Measurements from ENCODE around the gene AGBL4. TPM values are rescaled to one million over a fixed set of nuclear protein-coding genes. Genes with fewer than 3 reads are reported as not detected.

AGBL4 gene
- polyA plus RNA-seq, 1 donor (not counting 4 experiments of a cell fraction or from before 2014, with no cell fraction given) = not detected

DNA sequence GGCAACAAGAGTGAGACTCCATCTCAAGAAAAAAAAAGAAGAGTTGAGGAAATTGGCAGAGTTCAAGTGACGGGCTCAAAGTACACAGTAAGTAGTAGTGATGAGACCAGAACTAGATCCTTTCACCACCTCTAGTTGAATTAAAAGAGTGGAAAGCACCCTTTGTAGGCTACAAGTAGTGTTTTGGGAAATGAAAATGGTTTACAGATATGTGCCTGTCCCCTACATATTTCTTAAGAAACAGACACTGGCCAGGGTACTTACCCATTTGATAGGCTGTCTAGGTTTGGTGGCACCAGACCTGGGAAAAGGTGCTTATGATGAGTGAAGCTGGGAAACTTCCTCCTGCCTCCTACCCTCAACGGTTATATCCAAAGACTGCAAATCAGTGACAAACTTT, 1083.4 kb downstream of the AGBL4 start:
- Histone ChIP-seq H3K4me3 (ENCODE audit: control insufficient read depth in 2 of 3, extremely low read depth in 1 of 3, insufficient read depth in 2 of 3, low read depth in 1 of 3, low read length in 3 of 3) (no peak overlapping the region), H3K4me2 (ENCODE audit: control insufficient read depth, extremely low read depth, insufficient read depth, low read depth, low read length) (no peak overlapping the region), H2AFZ (ENCODE audit: control insufficient read depth, low read length) (no peak overlapping the region), H3K27me3 (ENCODE audit: control insufficient read depth, extremely low read depth, insufficient read depth, low read length) (no peaks in the 10 kb centered on the region), H3K9me1 (ENCODE audit: control insufficient read depth, extremely low read depth, insufficient read depth, low read length) (no peaks in the 10 kb centered on the region), H3K9me3 (ENCODE audit: control insufficient read depth, low read depth, low read length) (no peaks in the 10 kb centered on the region), H3K27ac (ENCODE audit: control insufficient read depth, insufficient read depth, low read length) (no peak overlapping the region), H3K9ac (ENCODE audit: control insufficient read depth, extremely low read depth, insufficient read depth, low read length) (no peak overlapping the region), H3K79me2 (ENCODE audit: control insufficient read depth, insufficient read depth, low read length) (no peaks in the 10 kb centered on the region), H3K36me3 (ENCODE audit: control insufficient read depth in 2 of 2, extremely low read depth in 1 of 2, insufficient read depth in 2 of 2, low read length in 2 of 2) (no peaks in the 10 kb centered on the region), H4K20me1 (ENCODE audit: control insufficient read depth, extremely low read depth, insufficient read depth, low read length) (no peaks in the 10 kb centered on the region), H3K4me1 (ENCODE audit: control insufficient read depth, extremely low read depth, insufficient read depth, low read length) (no peaks in the 10 kb centered on the region)
- dilution Hi-C loops (cut with MboI; ENCODE audit: extremely low pct_ligation_motif_present, low sequenced_read_pairs) = no loop called here
- DNase-seq (ENCODE audit: low read depth, low spot score) (no peak), FAIRE-seq (no peak)
- TF ChIP-seq EZH2 (IDR thresholded peaks at IDR 0.05; ENCODE audit: low read length) = no peak
- TF ChIP-seq, protein P1, sequence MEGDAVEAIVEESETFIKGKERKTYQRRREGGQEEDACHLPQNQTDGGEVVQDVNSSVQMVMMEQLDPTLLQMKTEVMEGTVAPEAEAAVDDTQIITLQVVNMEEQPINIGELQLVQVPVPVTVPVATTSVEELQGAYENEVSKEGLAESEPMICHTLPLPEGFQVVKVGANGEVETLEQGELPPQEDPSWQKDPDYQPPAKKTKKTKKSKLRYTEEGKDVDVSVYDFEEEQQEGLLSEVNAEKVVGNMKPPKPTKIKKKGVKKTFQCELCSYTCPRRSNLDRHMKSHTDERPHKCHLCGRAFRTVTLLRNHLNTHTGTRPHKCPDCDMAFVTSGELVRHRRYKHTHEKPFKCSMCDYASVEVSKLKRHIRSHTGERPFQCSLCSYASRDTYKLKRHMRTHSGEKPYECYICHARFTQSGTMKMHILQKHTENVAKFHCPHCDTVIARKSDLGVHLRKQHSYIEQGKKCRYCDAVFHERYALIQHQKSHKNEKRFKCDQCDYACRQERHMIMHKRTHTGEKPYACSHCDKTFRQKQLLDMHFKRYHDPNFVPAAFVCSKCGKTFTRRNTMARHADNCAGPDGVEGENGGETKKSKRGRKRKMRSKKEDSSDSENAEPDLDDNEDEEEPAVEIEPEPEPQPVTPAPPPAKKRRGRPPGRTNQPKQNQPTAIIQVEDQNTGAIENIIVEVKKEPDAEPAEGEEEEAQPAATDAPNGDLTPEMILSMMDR (optimal IDR thresholded peaks at IDR 0.05 in 1 of 3, IDR thresholded peaks at IDR 0.05 in 1 of 3, conservative IDR thresholded peaks at IDR 0.05 in 1 of 3; ENCODE audit: extremely low read depth in 1 of 3, insufficient read depth in 2 of 3, low read length in 3 of 3) = no peak

DNA sequence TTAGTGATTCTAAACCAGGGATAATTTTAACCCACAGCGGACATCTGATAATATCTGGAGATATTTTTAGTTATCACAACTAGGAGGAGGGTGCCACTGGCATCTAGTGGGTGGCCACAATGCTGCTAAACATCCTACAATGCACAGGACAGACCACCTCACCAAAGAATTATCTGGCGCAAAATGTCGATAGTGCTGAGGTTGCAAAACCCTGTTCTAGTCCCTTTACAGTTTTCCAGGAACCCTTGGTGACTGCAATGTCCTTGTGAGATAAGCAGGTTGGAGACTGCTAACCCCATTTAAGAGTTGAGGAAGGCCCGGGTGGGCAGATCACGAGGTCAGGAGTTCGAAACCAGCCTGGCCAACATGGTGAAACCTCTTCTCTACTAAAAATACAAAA, 1083.9 kb downstream of the AGBL4 start:
- Histone ChIP-seq H3K27ac (ENCODE audit: control insufficient read depth, insufficient read depth, low read length) (no peak overlapping the region), H3K79me2 (ENCODE audit: control insufficient read depth, insufficient read depth, low read length) (no peaks in the 10 kb centered on the region), H3K4me1 (ENCODE audit: control insufficient read depth, extremely low read depth, insufficient read depth, low read length) (no peaks in the 10 kb centered on the region), H3K9me1 (ENCODE audit: control insufficient read depth, extremely low read depth, insufficient read depth, low read length) (no peaks in the 10 kb centered on the region), H2AFZ (ENCODE audit: control insufficient read depth, low read length) (no peak overlapping the region), H3K36me3 (ENCODE audit: control insufficient read depth in 2 of 2, extremely low read depth in 1 of 2, insufficient read depth in 2 of 2, low read length in 2 of 2) (no peaks in the 10 kb centered on the region), H3K9me3 (ENCODE audit: control insufficient read depth, low read depth, low read length) (no peaks in the 10 kb centered on the region), H3K4me2 (ENCODE audit: control insufficient read depth, extremely low read depth, insufficient read depth, low read depth, low read length) (no peak overlapping the region), H3K27me3 (ENCODE audit: control insufficient read depth, extremely low read depth, insufficient read depth, low read length) (no peaks in the 10 kb centered on the region), H3K9ac (ENCODE audit: control insufficient read depth, extremely low read depth, insufficient read depth, low read length) (no peak overlapping the region), H3K4me3 (ENCODE audit: control insufficient read depth in 2 of 3, extremely low read depth in 1 of 3, insufficient read depth in 2 of 3, low read depth in 1 of 3, low read length in 3 of 3) (no peak overlapping the region), H4K20me1 (ENCODE audit: control insufficient read depth, extremely low read depth, insufficient read depth, low read length) (no peaks in the 10 kb centered on the region)
- no peak for DNase-seq (ENCODE audit: low read depth, low spot score)
- TF ChIP-seq EZH2 (IDR thresholded peaks at IDR 0.05; ENCODE audit: low read length) = no peak
- TF ChIP-seq, protein P1 (optimal IDR thresholded peaks at IDR 0.05 in 1 of 3, IDR thresholded peaks at IDR 0.05 in 1 of 3, conservative IDR thresholded peaks at IDR 0.05 in 1 of 3; ENCODE audit: extremely low read depth in 1 of 3, insufficient read depth in 2 of 3, low read length in 3 of 3) = no peak
- FAIRE-seq = no peak
- dilution Hi-C loops (cut with MboI; ENCODE audit: extremely low pct_ligation_motif_present, low sequenced_read_pairs) = no loop called here

All from keratinocyte (primary cell).